ENCODE measurements around the gene HACD2. TPM values are rescaled to one million over a fixed set of nuclear protein-coding genes. Genes with fewer than 3 reads are reported as not detected.

The HACD2 gene
- total RNA-seq, 1 experiment from 2014 or later = 27.4 TPM

- Histone ChIP-seq H3K9ac (ENCODE audit: extremely low read depth, insufficient read length, low read length) (no peak overlapping the region), H3K4me2 (ENCODE audit: insufficient read depth, insufficient read length, low read length) (no peak overlapping the region), H2AFZ (ENCODE audit: low read length) (no peak overlapping the region), H3T11ph (ENCODE audit: low read length) (no peak overlapping the region), H3K56ac (ENCODE audit: insufficient read length, low read depth, low read length) (no peak overlapping the region), H4K91ac (ENCODE audit: insufficient read length, low read depth, low read length) (no peak overlapping the region), H3K4ac (ENCODE audit: low read depth, low read length) (no peak overlapping the region), H3K9me3 (ENCODE audit: control insufficient read depth, low read depth, low read length) (no peaks in the 10 kb centered on the region), H2BK15ac (ENCODE audit: low read depth, low read length) (no peak overlapping the region), H3K27ac (ENCODE audit: insufficient read length, low read depth, low read length) (no peak overlapping the region), H4K20me1 (ENCODE audit: control insufficient read depth, insufficient read depth, insufficient read length) (no peaks in the 10 kb centered on the region), H3K79me1 (ENCODE audit: insufficient read depth, low read depth, low read length, poor library complexity, severe bottlenecking) (no peaks in the 10 kb centered on the region), H2BK12ac (ENCODE audit: insufficient read length, low read depth, low read length) (no peak overlapping the region), H2BK5ac (ENCODE audit: insufficient read length, low read length) (no peak overlapping the region), H3K27me3 (ENCODE audit: insufficient read depth, low read length) (no peaks in the 10 kb centered on the region), H4K8ac (replicated peaks; ENCODE audit: insufficient read length, low read depth, low read length) (no peak overlapping the region), H3K4me1 (ENCODE audit: insufficient read depth, low read length) (no peaks in the 10 kb centered on the region), H2AK5ac (ENCODE audit: insufficient read length, low read length) (no peak overlapping the region), H3K14ac (ENCODE audit: insufficient read depth, low read length) (no peak overlapping the region), H4K5ac (ENCODE audit: insufficient read length, low read depth, low read length) (no peak overlapping the region), H2BK120ac (ENCODE audit: low read depth, low read length, poor library complexity, severe bottlenecking) (no peak overlapping the region), H3K23ac (ENCODE audit: insufficient read length, low read depth, low read length) (no peak overlapping the region), H3K79me2 (ENCODE audit: insufficient read depth, low read length) (no peaks in the 10 kb centered on the region), H3K23me2 (ENCODE audit: insufficient read length, low read depth, low read length, poor library complexity, severe bottlenecking) (no peaks in the 10 kb centered on the region), H3K18ac (ENCODE audit: insufficient read length, low read depth, low read length) (no peak overlapping the region), H2BK20ac (ENCODE audit: low read depth, low read length, poor library complexity, severe bottlenecking) (no peak overlapping the region)
- H3K9me3 Mint-ChIP-seq = no peaks in the 10 kb centered on the region
- WGBS (ENCODE audit: extremely low coverage, insufficient read length, low lambda C conversion rate) = no CpG with 5 or more reads among the region's 2 CpGs
- DNase-seq = no peak
- TF ChIP-seq CTCF (conservative IDR thresholded peaks at IDR 0.05) = no peak
- no peaks in the 10 kb centered on the region for H3K36me3 Mint-ChIP-seq (ENCODE audit: insufficient read depth in 1 of 3, low read depth in 3 of 3)
- no peak overlapping the region for H3K4me3 Mint-ChIP-seq
- H3K4me1 Mint-ChIP-seq = no peaks in the 10 kb centered on the region
- H3K27me3 Mint-ChIP-seq (ENCODE audit: low read depth) = no peaks in the 10 kb centered on the region
- peak overlapping the region in 1 of 3 experiments; percentile 62; a peak in 3 of 7 replicates for H3K27ac Mint-ChIP-seq
These were observed 44.6 kb downstream of the HACD2 start for GRCh38 chr3:123540285-123540684.

Measured in H9 (cell line).